WTC11 (cell line): Measurements from ENCODE around the gene POLD4. TPM values are rescaled to one million over a fixed set of nuclear protein-coding genes. Genes with fewer than 3 reads are reported as not detected.
A peak's percentile ranks its signal among the peaks of the same experiment; 100 is the strongest.

Experiments
- ATAC-seq: fragments of 200-7000 bp; cut with Tn5 transposase; 2 replicates; pipeline ENCODE4 v1.10.0; 2021; ENCODE audit warnings: mild to moderate bottlenecking, moderate library complexity
- CTCF ChIA-PET: fragments of 300-600 bp; sonication (Branson Sonifier 250); formaldehyde crosslinking; loops from one replicate; lab custom pipeline; 2021; ENCODE audit warnings: antibody characterized with exemption; lab: Charles Lee
- POLR2A ChIA-PET: fragments of 350-600 bp; sonication (Branson Sonifier 250); formaldehyde crosslinking; loops from one replicate; lab custom pipeline; 2021; ENCODE audit warnings: antibody characterized with exemption; lab: Charles Lee
- DNase-seq: peaks from one replicate; pipeline ENCODE4 v3.0.0; 2021; ENCODE audit warnings: low spot score
- H3K27ac Mint-ChIP-seq: 2 replicates; pipeline ENCODE4 v1.8.0; 2021; ENCODE audit warnings: mixed read lengths
- H3K27me3 Mint-ChIP-seq: 2 replicates; pipeline ENCODE4 v1.8.0; 2021; ENCODE audit warnings: low read depth, mild to moderate bottlenecking, moderate library complexity, mixed read lengths
- H3K36me3 Mint-ChIP-seq: 2 replicates; pipeline ENCODE4 v1.8.0; 2021; ENCODE audit warnings: mixed read lengths
- H3K4me1 Mint-ChIP-seq: 2 replicates; pipeline ENCODE4 v1.8.0; 2022; ENCODE audit warnings: mixed read lengths
- H3K4me3 Mint-ChIP-seq: 2 replicates; pipeline ENCODE4 v1.8.0; 2021; ENCODE audit warnings: mild to moderate bottlenecking, moderate library complexity, mixed read lengths
- H3K9me3 Mint-ChIP-seq: 2 replicates; pipeline ENCODE4 v1.8.0; 2021; ENCODE audit warnings: mixed read lengths
- AR ChIP-seq: fragments of 250-450 bp; sonication (Bioruptor Pico); IDR thresholded peaks from 2 replicates; pipeline ENCODE4 v1.9.0; 2021; ENCODE audit warnings: mild to moderate bottlenecking
- ARID4B ChIP-seq: sonication (generic); formaldehyde crosslinking; IDR thresholded peaks from 2 replicates; pipeline ENCODE4 v1.8.0; 2023; ENCODE audit warnings: missing genetic modification reagents, mild to moderate bottlenecking, borderline replicate concordance
- ATF3 ChIP-seq: sonication (generic); formaldehyde crosslinking; conservative IDR thresholded peaks from 2 replicates; pipeline ENCODE4 v1.8.1; 2022; ENCODE audit warnings: mild to moderate bottlenecking, missing genetic modification reagents
- E2F5 ChIP-seq: sonication (generic); formaldehyde crosslinking; IDR thresholded peaks from 2 replicates; pipeline ENCODE4 v1.8.1; 2022; ENCODE audit warnings: mild to moderate bottlenecking, moderate library complexity, missing genetic modification reagents
- EMX1 ChIP-seq: fragments of 250-450 bp; sonication (Bioruptor Pico); IDR thresholded peaks from 2 replicates; pipeline ENCODE4 v1.8.0; 2021; ENCODE audit warnings: mild to moderate bottlenecking
- ETV6 ChIP-seq: sonication (generic); formaldehyde crosslinking; IDR thresholded peaks from 2 replicates; pipeline ENCODE4 v1.8.1; 2022; ENCODE audit warnings: mild to moderate bottlenecking, missing genetic modification reagents
- FOXK1 ChIP-seq: sonication (generic); formaldehyde crosslinking; IDR thresholded peaks from 2 replicates; pipeline ENCODE4 v1.8.0; 2022; ENCODE audit warnings: mild to moderate bottlenecking, moderate library complexity, missing genetic modification reagents
- FOXP4 ChIP-seq: sonication (generic); formaldehyde crosslinking; IDR thresholded peaks from 2 replicates; pipeline ENCODE4 v1.8.0; 2022; ENCODE audit warnings: mild to moderate bottlenecking, missing genetic modification reagents
- GABPB1 ChIP-seq: sonication (generic); formaldehyde crosslinking; IDR thresholded peaks from 2 replicates; pipeline ENCODE4 v1.8.1; 2023; ENCODE audit warnings: mild to moderate bottlenecking, missing genetic modification reagents
- GRHL2 ChIP-seq: fragments of 250-450 bp; sonication (Bioruptor Pico); IDR thresholded peaks from 2 replicates; pipeline ENCODE4 v1.8.0; 2022; ENCODE audit warnings: mild to moderate bottlenecking, moderate library complexity; ENCODE audit not compliant: insufficient replicate concordance, severe bottlenecking
- IRF1 ChIP-seq: sonication (generic); formaldehyde crosslinking; IDR thresholded peaks from 2 replicates; pipeline ENCODE4 v1.8.0; 2023; ENCODE audit warnings: missing genetic modification reagents
- MAX ChIP-seq: sonication (generic); formaldehyde crosslinking; IDR thresholded peaks from 2 replicates; pipeline ENCODE4 v1.8.0; 2022; ENCODE audit warnings: mild to moderate bottlenecking, missing genetic modification reagents
- MXD4 ChIP-seq: fragments of 250-450 bp; sonication (Bioruptor Pico); IDR thresholded peaks from 2 replicates; pipeline ENCODE4 v1.8.0; 2021; ENCODE audit warnings: mild to moderate bottlenecking, moderate library complexity, borderline replicate concordance
- NFATC4 ChIP-seq: fragments of 250-450 bp; sonication (Bioruptor Pico); IDR thresholded peaks from 2 replicates; pipeline ENCODE4 v1.9.0; 2021; ENCODE audit warnings: mild to moderate bottlenecking
- NR3C1 ChIP-seq: sonication (generic); formaldehyde crosslinking; conservative IDR thresholded peaks from 2 replicates; pipeline ENCODE4 v1.8.1; 2023; ENCODE audit warnings: low read depth, mild to moderate bottlenecking, missing genetic modification reagents
- TCF7 ChIP-seq: sonication (generic); formaldehyde crosslinking; IDR thresholded peaks from 2 replicates; pipeline ENCODE4 v1.8.0; 2022; ENCODE audit warnings: mild to moderate bottlenecking, low read depth, missing genetic modification reagents, moderate library complexity
- TEAD1 ChIP-seq: sonication (generic); formaldehyde crosslinking; IDR thresholded peaks from 2 replicates; pipeline ENCODE4 v1.8.0; 2022; ENCODE audit warnings: mild to moderate bottlenecking, missing genetic modification reagents
- ZNF121 ChIP-seq: sonication (generic); formaldehyde crosslinking; IDR thresholded peaks from 2 replicates; pipeline ENCODE4 v1.8.0; 2023; ENCODE audit warnings: missing genetic modification reagents
- ZNF281 ChIP-seq: sonication (generic); formaldehyde crosslinking; IDR thresholded peaks from 2 replicates; pipeline ENCODE4 v1.8.0; 2023; ENCODE audit warnings: mild to moderate bottlenecking, missing genetic modification reagents
- total RNA-seq: library from RNA; stranded (reverse); gene quantifications from 3 replicates; pipeline ENCODE4 v1.2.3, GENCODE V29; 2021

POLD4 gene
- total RNA-seq, 1 experiment from 2014 or later = 30.3 TPM

- ChIA-PET POLR2A (interaction anchor here (0.9 to 1.4 kb wide), 5 partner anchors 15 to 96 kb away, joined by 3 to 10 read pairs (median 4); partner anchors contain the start of genes GRK2, POLD4 and SSH3), CTCF (interaction anchor here (0.5 to 5.4 kb wide), 50 partner anchors 8 to 1322 kb away, joined by 3 to 122 read pairs (median 6); partner anchors contain the start of genes AIP, ANKRD13D, CLCF1 and GRK2)
- Mint-ChIP-seq H3K27me3 (peaks cover 41% of the 10 kb centered on the region), H3K4me1 (peaks cover 5% of the 10 kb centered on the region), H3K27ac (no peak overlapping the region; the same call in 1 of the 2 replicates), H3K9me3 (no peaks in the 10 kb centered on the region), H3K4me3 (peak overlapping the region; percentile 91), H3K36me3 (no peaks in the 10 kb centered on the region)
- ATAC-seq (peak; percentile 11; the same call in 1 of the 2 replicates), DNase-seq (peak; percentile 49)
- TF ChIP-seq ATF3 (CRISPR knock-in tag) (no peak), IRF1 (no peak), MAX (CRISPR knock-in tag) (peak; percentile 70), ETV6 (CRISPR knock-in tag) (peak; percentile 87; the same call in 1 of the 2 replicates), EMX1 (CRISPR knock-in tag) (no peak), GRHL2 (CRISPR knock-in tag) (no peak), MXD4 (CRISPR knock-in tag) (no peak), ARID4B (CRISPR knock-in tag) (0 out of 2 replicates have a peak, but pooled peaks have one; percentile 5), TEAD1 (CRISPR knock-in tag) (peak; percentile 45; the same call in 1 of the 2 replicates), NFATC4 (CRISPR knock-in tag) (no peak), AR (CRISPR knock-in tag) (no peak), ZNF121 (CRISPR knock-in tag) (no peak), E2F5 (CRISPR knock-in tag) (peak; percentile 21; the same call in 1 of the 2 replicates), ZNF281 (CRISPR knock-in tag) (no peak), FOXK1 (CRISPR knock-in tag) (peak; percentile 78; the same call in 1 of the 2 replicates), GABPB1 (0 out of 2 replicates have a peak, but pooled peaks have one; percentile 8), FOXP4 (peak; percentile 63; the same call in 1 of the 2 replicates), TCF7 (CRISPR knock-in tag) (no peak), NR3C1 (CRISPR knock-in tag) (no peak)
These were observed 35.3 kb downstream of the POLD4 start for GRCh38 chr11:67317888-67318555.
